AG09319 (cell line): ENCODE data around the gene ZNF692.
"Not testable (repeated sequence)": the region's sequence is repeated elsewhere in the genome, so short reads cannot be mapped to it uniquely, and the experiment has no call there.

Experiments used
- DNase-seq: peaks from one replicate; pipeline ENCODE4 v3.0.0-alpha.2; 2010; ENCODE audit warnings: low read depth; ENCODE audit errors: extremely low read depth
- CTCF ChIP-seq: IDR thresholded peaks from 2 replicates; pipeline ENCODE4 v1.5.1; 2011; ENCODE audit warnings: low read depth, mild to moderate bottlenecking, inconsistent platforms, low read length, moderate library complexity

The ZNF692 gene

GRCh38 chr1:248810727-248811513, 48.0 kb downstream of the ZNF692 start:
- TF ChIP-seq CTCF = no peak
- no peak for DNase-seq

DNA sequence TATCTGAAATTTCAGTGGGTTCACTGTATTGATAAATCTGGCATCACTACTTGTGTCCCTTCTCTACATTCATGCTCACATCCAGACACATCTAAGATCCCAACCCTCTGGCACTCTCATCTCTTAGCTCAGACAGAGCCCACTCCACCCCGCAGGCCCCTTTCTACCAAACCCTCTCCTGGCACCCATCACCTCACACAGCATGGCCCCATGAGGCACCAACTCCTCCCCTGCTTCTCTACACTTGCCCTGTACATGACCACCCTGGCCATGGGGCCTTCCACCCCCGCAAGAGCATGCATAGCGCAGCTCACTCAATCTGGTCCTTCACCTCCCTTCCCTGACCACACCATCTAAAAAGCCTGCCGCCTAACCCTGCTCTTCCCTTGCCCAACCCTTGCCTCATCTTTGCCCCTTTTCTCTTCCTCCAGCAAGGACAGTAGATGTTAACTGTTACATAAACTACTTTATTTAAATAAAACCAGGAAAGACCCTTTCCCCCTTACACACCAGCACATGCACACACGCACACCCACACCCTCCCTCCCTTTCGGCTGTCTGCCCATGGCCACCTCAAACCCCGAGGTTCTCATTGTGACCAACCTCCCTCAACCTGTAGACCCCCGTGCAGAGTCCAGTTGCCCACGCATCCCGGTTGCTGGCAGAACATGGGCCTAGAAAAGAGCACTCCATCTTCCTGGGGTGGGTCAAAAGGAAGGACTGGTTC, 48.7 kb downstream of the ZNF692 start:
- no peak for TF ChIP-seq CTCF
- DNase-seq = no peak

DNA sequence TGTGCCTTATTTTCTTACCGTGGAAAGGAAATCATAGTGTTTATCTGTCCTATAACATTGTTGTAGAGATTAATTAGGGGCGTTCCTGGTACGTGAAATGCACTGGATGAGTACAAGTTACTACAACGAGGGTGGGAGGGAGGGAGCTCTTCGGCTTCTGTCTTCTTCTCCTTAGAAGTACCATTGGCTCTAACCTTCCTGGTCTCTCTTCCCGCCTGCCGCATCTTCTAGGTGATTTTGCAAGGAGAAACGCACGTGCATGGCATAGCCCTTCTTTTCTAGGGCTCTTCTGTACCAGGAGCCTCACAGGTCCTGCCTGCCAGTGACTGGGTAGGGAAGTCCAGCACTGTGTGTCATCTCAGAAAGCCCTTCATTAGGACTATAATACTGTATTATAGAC, 50.0 kb downstream of the ZNF692 start:
- TF ChIP-seq CTCF = no peak
- DNase-seq = no peak

DNA sequence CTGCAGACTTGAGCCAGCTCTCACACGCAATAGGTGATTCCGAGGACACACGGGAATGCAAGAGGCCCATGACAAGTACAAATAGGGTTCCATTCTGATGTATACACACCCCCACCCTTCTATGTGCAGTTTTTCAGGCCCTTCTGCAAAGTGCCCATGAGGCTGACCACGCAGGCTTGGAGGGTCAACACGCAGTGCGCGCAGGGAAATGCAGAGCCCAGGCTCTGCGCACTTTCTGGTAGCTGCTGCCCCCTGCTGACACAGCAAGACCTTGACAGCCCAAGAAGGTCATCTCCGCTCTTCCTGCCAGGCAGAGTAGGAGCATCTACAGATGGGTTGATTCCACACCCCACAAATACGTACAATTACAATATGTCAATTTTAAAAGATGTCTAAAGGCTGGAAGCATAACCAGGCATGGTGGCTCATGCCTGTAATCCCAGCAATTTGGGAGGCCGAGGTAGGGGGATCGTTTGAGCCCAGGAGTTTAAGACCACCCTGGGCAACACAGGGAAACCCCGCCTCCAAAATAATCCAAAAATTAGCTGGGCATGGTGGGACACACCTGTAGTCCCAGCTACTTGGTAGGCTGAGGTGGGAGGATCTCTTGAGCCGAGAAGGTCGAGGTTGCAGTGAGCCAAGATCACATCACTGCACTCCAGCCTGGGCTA, 51.7 kb downstream of the ZNF692 start:
- peak; percentile 63 for TF ChIP-seq CTCF

DNA sequence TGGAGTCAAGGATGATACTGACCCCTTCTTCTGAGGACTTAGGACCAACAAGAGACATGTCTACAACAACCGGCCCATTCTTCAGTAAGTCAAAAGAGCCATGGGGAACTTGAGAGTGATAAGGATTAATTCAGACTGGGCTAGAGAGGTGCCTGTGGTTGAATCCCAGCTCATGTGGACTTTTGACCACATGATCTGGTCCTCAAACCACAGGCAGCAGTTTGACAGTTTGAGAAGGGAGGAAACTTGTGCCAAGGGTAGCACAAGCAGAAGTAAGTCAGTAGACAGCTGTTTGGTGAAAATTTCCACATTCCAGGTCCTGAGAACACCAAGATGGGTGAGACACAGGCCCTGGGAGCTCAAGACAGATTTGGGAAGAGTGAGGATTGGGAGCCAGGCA, 53.0 kb downstream of the ZNF692 start:
- TF ChIP-seq CTCF = no peak
- no peak for DNase-seq

More for the DNA sequence above, 51.7 kb downstream of the ZNF692 start:
- DNase-seq = no peak

GRCh38 chr1:248804771-248805681, 53.9 kb downstream of the ZNF692 start:
- TF ChIP-seq CTCF = no peak
- DNase-seq = no peak

DNA sequence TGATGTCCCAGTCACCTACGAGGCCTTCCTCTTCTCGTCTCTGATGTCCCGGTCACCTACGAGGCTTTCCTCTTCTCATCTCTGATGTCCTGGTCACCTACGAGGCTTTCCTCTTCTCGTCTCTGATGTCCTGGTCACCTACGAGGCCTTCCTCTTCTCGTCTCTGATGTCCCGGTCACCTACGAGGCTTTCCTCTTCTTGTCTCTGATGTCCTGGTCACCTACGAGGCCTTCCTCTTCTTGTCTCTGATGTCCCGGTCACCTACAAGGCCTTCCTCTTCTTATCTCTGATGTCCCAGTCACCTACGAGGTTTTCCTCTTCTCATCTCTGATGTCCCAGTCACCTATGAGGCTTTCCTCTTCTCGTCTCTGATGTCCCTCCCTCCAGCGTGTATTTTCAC, 55.4 kb downstream of the ZNF692 start:
- DNase-seq = not testable (repeated sequence)
